Heart left ventricle (tissue), 13 donors: ENCODE data around the gene CEP164.

Experiments used
- CTCF ChIP-seq, 12 donors: fragments of 200-600 bp; sonication (generic) in 4 of 12; IDR thresholded peaks; one replicate each; pipeline versions ENCODE4 v1.5.0 to v1.8.0; 2018 to 2022; ENCODE audit warnings: antibody characterized with exemption in 12 of 12, mild to moderate bottlenecking in 5 of 12
- POLR2A ChIP-seq, 2 donors: fragments of 450-650 bp; IDR thresholded peaks; one replicate each; pipeline ENCODE4 v1.6.1; 2017; ENCODE audit warnings: antibody characterized with exemption in 2 of 2, mild to moderate bottlenecking in 2 of 2, moderate library complexity in 2 of 2
- donor health status: ischemic (EF 13 %, LVEDD 7.1; RV severe dilation, severe dysfunction).
- donor health status: DM: no; HTN: yes; CAD: no.
- donor health status: DM: no; HTN: no; CAD: no.
- donor health status: ischemic (EF 25% LVEDD 6.9; RV normal size, moderate dysfunction).
- donor health status: ischemic (EF 25% LVEDD 5.7; RV mildly dilated, moderate dysfunction).
- donor health status: ischemic (EF 35%, LVEDD 5.7; RV mildly dilated, moderate dysfunction).
- donor health status: nonischemic (EF 11% LVEDD 7.7; RV severe dilation, severe dysfunction).
- donor health status: DM: yes; HTN: yes; CAD: no.
- donor health status: PGD.
- donor health status: ischemic (EF 29% LVEDD 5.4; RV normal size, mild dysfunction).
- donor health status: nonischemic (EF 23%, LVEDD 6.1; RV moderate dilation, normal function).

DNA sequence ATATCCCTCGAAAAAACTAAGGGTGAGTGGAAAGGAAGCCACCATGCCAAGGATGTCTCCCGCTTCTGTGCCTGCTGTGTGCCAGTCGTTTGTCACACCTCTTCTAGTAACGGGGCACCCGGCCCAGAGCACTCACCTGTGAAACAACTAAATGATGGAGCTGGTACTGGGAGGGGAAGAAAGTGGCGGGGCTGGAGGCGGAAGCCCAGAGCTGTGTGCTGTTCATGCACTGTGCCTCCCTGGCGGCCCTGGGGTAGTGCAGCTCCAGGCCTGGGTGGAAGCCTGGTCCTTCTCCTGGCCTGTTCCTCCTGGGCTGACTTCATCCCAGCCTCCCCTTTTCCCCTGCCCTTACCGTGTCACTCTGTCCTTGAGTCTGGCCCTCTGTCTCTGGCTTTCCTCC is 130.2 kb downstream of the CEP164 start:
- no peak for TF ChIP-seq POLR2A (IDR thresholded peaks at IDR 0.05)
- TF ChIP-seq CTCF (IDR thresholded peaks at IDR 0.05), result no peak
